HepG2 (cell line): ENCODE measurements around the gene ABCC1. TPM values are rescaled to one million over a fixed set of nuclear protein-coding genes. Genes with fewer than 3 reads are reported as not detected.
A peak's percentile ranks its signal among the peaks of the same experiment; 100 is the strongest.

Source experiments
- BRCA1 ChIP-seq: sonication (generic); formaldehyde crosslinking; IDR thresholded peaks from 2 replicates; pipeline ENCODE4 v1.4.0; 2020; ENCODE audit warnings: missing genetic modification reagents
- GLI4 ChIP-seq: sonication (generic); formaldehyde crosslinking; IDR thresholded peaks from 2 replicates; pipeline ENCODE4 v1.5.1; 2020; ENCODE audit warnings: missing genetic modification reagents, mild to moderate bottlenecking, moderate library complexity, borderline replicate concordance
- HNF4G ChIP-seq, 2 experiments: sonication (generic) in 1 of 2; formaldehyde crosslinking in 1 of 2; IDR thresholded peaks; 2 replicates each; pipeline versions ENCODE4 v1.4.0 to v1.6.1; 2011 to 2020; ENCODE audit warnings: borderline replicate concordance in 2 of 2, low read depth in 2 of 2, mild to moderate bottlenecking in 2 of 2, low read length in 1 of 2, missing genetic modification reagents in 1 of 2, moderate library complexity in 1 of 2
- ZBTB40 ChIP-seq, 2 experiments: fragments of 450-650 bp in 1 of 2; sonication (generic) in 1 of 2; formaldehyde crosslinking in 1 of 2; IDR thresholded peaks; 2 replicates each; pipeline versions ENCODE4 v1.6.1 to v1.8.0; 2016 to 2022; ENCODE audit warnings: antibody characterized with exemption in 1 of 2, mild to moderate bottlenecking in 1 of 2, missing genetic modification reagents in 1 of 2
- ZNF20 ChIP-seq: sonication (generic); formaldehyde crosslinking; IDR thresholded peaks from 2 replicates; pipeline ENCODE4 v1.4.0; 2020; ENCODE audit warnings: mild to moderate bottlenecking, moderate library complexity, missing genetic modification reagents
- ZNF264 ChIP-seq: sonication (generic); formaldehyde crosslinking; IDR thresholded peaks from 2 replicates; pipeline ENCODE4 v1.4.0; 2020; ENCODE audit warnings: missing genetic modification reagents
- ZNF430 ChIP-seq: sonication (generic); formaldehyde crosslinking; IDR thresholded peaks from 2 replicates; pipeline ENCODE4 v1.9.0; 2021; ENCODE audit warnings: mild to moderate bottlenecking, missing genetic modification reagents
- ZSCAN12 ChIP-seq: sonication (generic); formaldehyde crosslinking; IDR thresholded peaks from 2 replicates; pipeline ENCODE4 v1.9.0; 2021; ENCODE audit warnings: mild to moderate bottlenecking, missing genetic modification reagents
- polyA plus RNA-seq, 8 experiments: library from polyadenylated mRNA; depleted of rRNA in 3 of 8; stranded (reverse) in 7 of 8; unstranded in 1 of 8; fragments of >200 nt; fragmentation: Illumina TruSeq in 4 of 8; extraction: Trizol in 4 of 8; gene quantifications; 2 replicates each; pipeline versions ENCODE4 v1.2.1 to v1.2.3, GENCODE V29; 2011 to 2016; ENCODE audit warnings: low read depth in 4 of 8, missing spikeins in 1 of 8, mixed read lengths in 1 of 8; ENCODE audit not compliant: insufficient read depth in 1 of 8
- total RNA-seq, 5 experiments: library from RNA; depleted of rRNA; stranded (reverse); fragments of >200 nt; fragmentation: Illumina TruSeq; extraction: Trizol; gene quantifications; 2 replicates each; pipeline ENCODE4 v1.2.3, GENCODE V29; 2016; ENCODE audit warnings: low read depth in 1 of 5
- TF ChIP-seq, protein P1 (sequence below): IDR thresholded peaks from 2 replicates; pipeline ENCODE4 v1.6.1; 2016; ENCODE audit warnings: control low read depth

The ABCC1 gene
- total and polyA plus RNA-seq, 2 of the 13 experiments (the other 11 are each of a cell fraction or from before 2014, with no cell fraction given) = 13.0 to 30.6 TPM

DNA sequence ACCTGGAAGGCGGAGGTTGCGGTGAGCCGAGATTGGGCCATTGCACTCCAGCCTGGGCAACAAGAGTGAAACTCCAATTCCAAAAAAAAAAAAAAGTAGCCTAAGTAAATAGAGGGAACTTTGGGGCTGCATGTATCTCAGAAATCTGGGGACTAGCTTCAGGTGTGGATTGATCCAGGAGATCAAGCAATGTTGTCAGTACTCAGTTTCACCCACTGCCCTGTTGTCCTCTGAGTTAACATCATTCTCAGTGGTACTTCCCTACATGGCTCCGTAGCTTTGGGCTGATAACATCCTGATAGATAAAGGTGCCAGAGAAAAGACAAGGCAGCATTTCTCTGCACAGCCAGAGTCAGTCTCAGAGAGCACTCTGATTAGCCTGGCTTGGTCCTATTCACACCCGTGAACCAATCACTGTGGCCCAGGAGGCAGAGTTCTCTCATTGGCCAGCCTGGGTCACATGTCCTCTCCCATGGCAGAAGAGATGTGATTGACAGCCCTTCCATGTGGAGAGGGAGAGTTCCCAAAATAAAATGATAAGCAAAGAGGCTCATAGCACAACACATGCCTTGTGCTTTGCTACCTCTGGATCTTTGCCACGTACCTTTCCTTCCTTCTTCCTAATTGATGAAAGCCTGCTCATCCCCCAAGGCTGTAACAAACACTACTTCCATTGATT, 99.6 kb downstream of the ABCC1 start (continued):
- TF ChIP-seq ZNF264 (CRISPR knock-in tag) (no peak), GLI4 (no peak), ZBTB40 (IDR thresholded peaks at IDR 0.05) (no peak), ZBTB40 (CRISPR knock-in tag; IDR thresholded peaks at IDR 0.05) (no peak), ZNF430 (no peak), HNF4G (IDR thresholded peaks at IDR 0.05; ENCODE audit: borderline replicate concordance, low read depth, low read length) (no peak), HNF4G (CRISPR knock-in tag; IDR thresholded peaks at IDR 0.05; ENCODE audit: borderline replicate concordance, low read depth) (no peak), BRCA1 (no peak), ZSCAN12 (CRISPR knock-in tag) (no peak), ZNF20 (CRISPR knock-in tag) (no peak)
- TF ChIP-seq, protein P1, sequence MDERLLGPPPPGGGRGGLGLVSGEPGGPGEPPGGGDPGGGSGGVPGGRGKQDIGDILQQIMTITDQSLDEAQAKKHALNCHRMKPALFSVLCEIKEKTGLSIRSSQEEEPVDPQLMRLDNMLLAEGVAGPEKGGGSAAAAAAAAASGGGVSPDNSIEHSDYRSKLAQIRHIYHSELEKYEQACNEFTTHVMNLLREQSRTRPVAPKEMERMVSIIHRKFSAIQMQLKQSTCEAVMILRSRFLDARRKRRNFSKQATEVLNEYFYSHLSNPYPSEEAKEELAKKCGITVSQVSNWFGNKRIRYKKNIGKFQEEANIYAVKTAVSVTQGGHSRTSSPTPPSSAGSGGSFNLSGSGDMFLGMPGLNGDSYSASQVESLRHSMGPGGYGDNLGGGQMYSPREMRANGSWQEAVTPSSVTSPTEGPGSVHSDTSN (CRISPR knock-in tag) = 0 out of 2 replicates have a peak, but pooled peaks have one; percentile 21
